Germinal center (tissue), 1 donor: Measurements from ENCODE around the gene KCNQ1.

ENCODE experiments used
- DNase-seq: peaks from one replicate; pipeline ENCODE4 v3.0.0; 2012; ENCODE audit warnings: mixed read lengths, low spot score

Gene KCNQ1

GRCh38 chr11:2524446-2525165 is 79.8 kb downstream of the KCNQ1 start:
- DNase-seq, result no peak

- no peak for DNase-seq
These were observed 80.5 kb downstream of the KCNQ1 start for GRCh38 chr11:2525166-2525861.

- DNase-seq, result no peak
These were observed 81.4 kb downstream of the KCNQ1 start for GRCh38 chr11:2525941-2526807.

GRCh38 chr11:2526808-2527381 is 82.1 kb downstream of the KCNQ1 start:
- DNase-seq, result peak; percentile 74

- no peak for DNase-seq
These were observed 82.9 kb downstream of the KCNQ1 start for GRCh38 chr11:2527621-2528291.

GRCh38 chr11:2528301-2529050 is 83.7 kb downstream of the KCNQ1 start:
- DNase-seq, result no peak

- no peak for DNase-seq
These were observed 84.4 kb downstream of the KCNQ1 start for GRCh38 chr11:2529173-2529572.

- DNase-seq, result no peak
These were observed 84.8 kb downstream of the KCNQ1 start for GRCh38 chr11:2529636-2530035.

- no peak for DNase-seq
These were observed 85.5 kb downstream of the KCNQ1 start for GRCh38 chr11:2530131-2530854.

GRCh38 chr11:2530855-2531200 is 86.0 kb downstream of the KCNQ1 start:
- DNase-seq, result no peak

GRCh38 chr11:2531277-2531986 is 86.6 kb downstream of the KCNQ1 start:
- peak; percentile 68 for DNase-seq

- DNase-seq, result no peak
These were observed 87.3 kb downstream of the KCNQ1 start for GRCh38 chr11:2531987-2532703.

- DNase-seq, result peak; percentile 88
These were observed 88.1 kb downstream of the KCNQ1 start for GRCh38 chr11:2532704-2533586.

GRCh38 chr11:2533587-2534133 is 88.9 kb downstream of the KCNQ1 start:
- DNase-seq, result no peak

- DNase-seq, result no peak
These were observed 89.5 kb downstream of the KCNQ1 start for GRCh38 chr11:2534134-2534956.

GRCh38 chr11:2534957-2535672 is 90.3 kb downstream of the KCNQ1 start:
- no peak for DNase-seq
